GM18502 (cell line): ENCODE measurements around the gene SYCP2L.
A peak's percentile ranks its signal among the peaks of the same experiment; 100 is the strongest.
"Not testable (repeated sequence)": the region's sequence is repeated elsewhere in the genome, so short reads cannot be mapped to it uniquely, and the experiment has no call there.

Experiments
- ATAC-seq: cut with Tn5 transposase; IDR thresholded peaks from one replicate; pipeline ENCODE4 v1.9.1; 2021; ENCODE audit warnings: mild to moderate bottlenecking; ENCODE audit not compliant: unreplicated experiment, poor library complexity

Gene SYCP2L

DNA sequence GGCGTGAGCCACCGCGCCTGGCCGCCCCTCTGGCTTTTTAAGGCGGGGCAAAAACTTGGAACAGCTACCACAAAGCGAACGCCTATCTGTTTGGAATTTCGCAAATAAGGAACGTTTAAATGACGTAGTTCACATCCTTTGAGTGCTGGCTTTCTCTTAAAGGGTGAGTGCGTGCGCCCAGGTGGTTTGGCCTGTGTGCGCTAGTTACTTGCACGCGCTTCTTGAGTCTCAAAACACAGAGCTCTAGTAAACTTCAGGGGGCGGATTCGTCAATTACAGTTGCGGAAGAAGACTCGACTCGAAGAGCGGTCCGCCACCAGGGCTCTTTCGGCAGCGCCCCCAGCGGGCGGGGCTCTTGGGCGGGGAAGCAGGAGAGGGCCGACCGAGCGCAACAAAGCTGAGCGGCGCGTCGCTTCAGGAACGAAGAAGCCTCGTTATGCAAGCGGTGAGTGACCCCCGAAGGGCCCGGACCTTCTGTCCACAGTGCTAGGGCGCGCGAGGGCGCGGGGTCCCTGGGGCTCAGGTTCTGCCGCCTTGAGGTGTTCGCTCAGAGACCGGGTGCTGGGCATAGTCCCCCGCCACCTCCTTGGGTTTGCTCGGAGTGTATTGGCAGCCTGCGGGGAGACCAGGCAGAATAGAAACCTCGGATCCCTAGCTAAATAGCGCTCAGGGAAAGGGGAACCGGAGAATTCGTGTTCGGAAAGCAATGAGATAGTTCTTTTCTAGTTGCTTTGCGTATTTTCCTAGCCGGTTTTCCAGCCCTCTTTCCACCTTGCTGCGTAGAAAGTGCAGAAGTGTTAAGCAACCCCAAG, at the start of gene SYCP2L:
Gene SYCP2L, plus strand, starts transcription at position 362 of the 812 bp plus-strand sequence. Its CDS starts 75 bp downstream, at position 437.
- ATAC-seq = no peak

GRCh38 chr6:10837622-10837994, 49.2 kb upstream of the SYCP2L start:
- no peak for ATAC-seq

GRCh38 chr6:10837995-10838793, 48.7 kb upstream of the SYCP2L start, which contains the start of gene MAK:
TSS of gene MAK (minus strand) at chr6:10838539. CDS start at chr6:10830648, 7,891 bp downstream.
- ATAC-seq = peak; percentile 84

- ATAC-seq = peak; percentile 78
Measured at GRCh38 chr6:10838794-10839333, 48.0 kb upstream of the SYCP2L start.

GRCh38 chr6:10843554-10843953, 43.3 kb upstream of the SYCP2L start:
- no peak for ATAC-seq

GRCh38 chr6:10847684-10848083, 39.2 kb upstream of the SYCP2L start:
- ATAC-seq = no peak

- no peak for ATAC-seq
Measured at GRCh38 chr6:10849901-10850300, 37.0 kb upstream of the SYCP2L start.

- ATAC-seq = no peak
Measured at GRCh38 chr6:10850728-10851127, 36.1 kb upstream of the SYCP2L start.

GRCh38 chr6:10852361-10852960, 34.4 kb upstream of the SYCP2L start:
- ATAC-seq = no peak

DNA sequence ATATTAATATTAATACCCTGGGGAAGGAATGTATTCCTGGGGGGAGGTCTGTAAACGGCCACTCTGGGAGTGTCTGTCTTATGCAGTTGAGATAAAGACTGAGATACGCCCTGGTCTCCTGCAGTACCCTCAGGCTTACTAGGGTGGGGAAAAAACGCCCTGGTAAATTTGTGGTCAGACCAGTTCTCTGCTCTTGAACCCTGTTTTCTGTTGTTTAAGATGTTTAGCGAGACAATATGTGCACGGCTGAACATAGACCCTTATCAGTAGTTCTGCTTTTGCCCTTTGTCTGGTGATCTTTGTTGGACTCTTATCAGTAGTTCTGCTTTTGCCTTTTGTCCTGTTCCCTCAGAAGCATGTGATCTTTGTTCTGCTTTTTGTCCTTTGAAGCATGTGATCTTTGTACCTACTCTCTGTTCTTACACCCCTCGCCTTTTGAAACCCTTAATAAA, 33.0 kb upstream of the SYCP2L start:
- not testable (repeated sequence) for ATAC-seq

GRCh38 chr6:10854922-10855632, 31.8 kb upstream of the SYCP2L start:
- ATAC-seq = no peak

- ATAC-seq = no peak
Measured at GRCh38 chr6:10857259-10857658, 29.6 kb upstream of the SYCP2L start.

DNA sequence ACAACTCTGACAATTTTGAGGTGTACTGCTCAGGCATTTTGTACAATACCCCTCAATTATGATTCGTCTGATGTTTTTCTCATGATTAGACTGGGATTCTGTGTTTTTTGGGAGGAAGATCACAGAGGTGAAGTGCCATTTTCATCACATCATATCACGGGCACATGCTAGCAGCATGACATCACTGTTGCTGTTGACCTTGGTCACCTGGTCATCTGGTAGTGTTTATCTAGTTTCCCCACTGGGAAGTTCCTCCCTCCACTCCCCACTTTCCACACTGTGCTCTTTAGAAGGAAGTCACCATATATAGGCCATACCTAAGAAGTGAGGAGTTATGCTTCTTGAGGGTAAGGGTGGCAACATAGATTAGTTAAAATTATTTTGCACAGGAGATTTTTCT, 25.8 kb upstream of the SYCP2L start:
- no peak for ATAC-seq

DNA sequence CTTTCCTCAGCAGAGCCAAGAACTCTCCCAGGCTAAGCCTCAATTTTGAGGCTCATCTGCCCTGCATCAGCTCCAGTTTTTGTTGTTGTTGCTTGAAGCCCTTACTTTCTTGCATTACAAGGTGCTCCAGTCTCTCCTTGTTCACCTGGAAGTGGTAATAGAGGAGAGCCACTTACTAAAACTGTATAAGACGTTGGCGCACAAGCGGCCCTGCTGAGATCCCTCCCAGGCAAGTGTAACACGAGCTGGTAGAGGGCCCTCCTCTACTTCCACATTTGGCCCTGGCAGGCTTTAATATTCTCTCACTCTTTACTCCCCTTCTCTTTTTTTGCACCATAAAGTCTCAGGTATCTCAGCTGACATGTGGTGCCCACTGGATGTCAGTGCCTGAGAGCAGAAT, 24.5 kb upstream of the SYCP2L start:
- no peak for ATAC-seq

GRCh38 chr6:10863031-10863430, 23.8 kb upstream of the SYCP2L start:
- ATAC-seq = not testable (repeated sequence)

- ATAC-seq = not testable (repeated sequence)
Measured at GRCh38 chr6:10866709-10867108, 20.1 kb upstream of the SYCP2L start.

DNA sequence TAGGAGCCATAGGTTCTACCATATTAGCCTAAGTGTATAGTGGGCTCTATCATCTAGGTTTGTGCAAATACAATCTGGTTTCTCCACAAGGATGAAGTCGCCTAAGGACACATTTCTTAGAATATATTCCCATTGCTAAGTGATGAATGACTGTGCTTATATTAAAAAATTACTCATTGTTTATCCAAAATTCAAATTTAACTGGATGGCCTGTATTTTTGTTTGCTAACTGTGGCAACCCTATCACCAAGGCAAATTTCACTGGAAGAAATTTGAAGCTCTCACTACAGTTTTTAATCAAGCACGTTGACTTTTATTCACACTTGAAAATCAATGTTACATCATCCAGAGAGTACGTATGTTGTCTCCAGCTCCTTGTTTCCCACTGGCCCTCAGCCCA, 18.9 kb upstream of the SYCP2L start:
- no peak for ATAC-seq

- no peak for ATAC-seq
Measured at GRCh38 chr6:10873374-10873773, 13.5 kb upstream of the SYCP2L start.

DNA sequence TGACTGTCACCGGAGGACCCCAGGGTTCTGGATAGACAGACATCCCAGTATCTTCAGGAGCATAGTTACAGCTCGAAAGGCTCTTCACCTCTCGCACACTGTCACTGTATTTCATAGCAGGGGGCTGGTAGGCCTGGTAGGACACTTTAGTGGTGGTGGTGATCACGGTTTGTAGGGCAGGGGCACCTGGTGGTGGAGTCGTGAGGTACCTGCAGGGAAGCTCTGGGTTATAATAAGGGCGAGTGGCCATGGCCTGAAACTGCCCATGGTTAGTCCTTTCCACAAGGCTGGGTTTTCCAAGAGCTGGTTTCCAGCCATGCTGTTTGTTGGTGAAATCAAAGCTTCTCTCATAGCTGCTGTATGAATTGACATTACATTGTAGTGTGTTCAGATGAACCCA, 12.6 kb upstream of the SYCP2L start:
- no peak for ATAC-seq

DNA sequence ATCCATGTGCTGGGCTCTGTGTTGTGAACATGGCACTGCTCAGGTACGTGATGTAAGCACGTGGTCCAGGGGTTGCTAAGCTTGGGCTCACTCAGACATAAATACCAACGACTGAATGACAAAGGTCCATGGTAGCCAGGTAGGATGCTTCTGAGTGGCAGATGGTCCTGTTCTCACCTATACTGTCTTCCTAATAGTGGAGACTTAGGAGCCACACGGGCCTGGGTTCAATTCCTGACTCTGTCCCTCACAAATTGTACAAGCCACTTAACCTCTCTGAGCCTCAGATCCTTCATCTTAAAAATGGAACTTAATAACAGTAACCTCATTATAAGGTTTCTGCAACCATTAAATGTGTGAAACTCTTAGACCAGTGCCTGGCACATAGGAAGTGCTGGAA, 11.8 kb upstream of the SYCP2L start:
- ATAC-seq = no peak
